Endothelial cell of umbilical vein (primary cell): Measurements from ENCODE around the gene EDN2.

Source experiments
- EZH2 ChIP-seq: IDR thresholded peaks from 2 replicates; pipeline ENCODE4 v1.6.1; 2012; ENCODE audit warnings: borderline replicate concordance, low read depth, mild to moderate bottlenecking, moderate library complexity, low read length, inconsistent platforms; ENCODE audit not compliant: severe bottlenecking
- FOS ChIP-seq: IDR thresholded peaks from 2 replicates; pipeline ENCODE4 v1.6.1; 2011; ENCODE audit warnings: mild to moderate bottlenecking, low read length, moderate library complexity, borderline replicate concordance; ENCODE audit not compliant: insufficient read depth
- GATA2 ChIP-seq: IDR thresholded peaks from 2 replicates; pipeline ENCODE4 v1.7.0; 2011; ENCODE audit warnings: low read depth, mild to moderate bottlenecking, moderate library complexity, mixed read lengths, low read length; ENCODE audit not compliant: insufficient read length, insufficient read depth
- JUN ChIP-seq: IDR thresholded peaks from 2 replicates; pipeline ENCODE4 v1.6.1; 2011; ENCODE audit warnings: borderline replicate concordance, low read depth; ENCODE audit not compliant: insufficient read length, insufficient read depth
- MYC ChIP-seq: IDR thresholded peaks from one replicate; pipeline ENCODE4 v1.6.1; 2011; ENCODE audit warnings: mild to moderate bottlenecking, low read depth, low read length
- POLR2A ChIP-seq: IDR thresholded peaks from 2 replicates; pipeline ENCODE4 v1.6.1; 2012; ENCODE audit warnings: low read depth, mild to moderate bottlenecking, control low read depth, low read length
- POLR2AphosphoS5 ChIP-seq: IDR thresholded peaks from 2 replicates; pipeline ENCODE4 v1.6.1; 2012; ENCODE audit warnings: low read depth, mild to moderate bottlenecking, control low read depth, low read length, moderate library complexity; ENCODE audit not compliant: insufficient read depth
- TF ChIP-seq, protein P1 (sequence below), 2 donors: IDR thresholded peaks; 1 replicate in 1 of 2; 2 replicates in 1 of 2; pipeline ENCODE4 v1.5.1; 2011; ENCODE audit warnings: low read length in 2 of 2, mild to moderate bottlenecking in 2 of 2, moderate library complexity in 2 of 2, control low read depth in 1 of 2, inconsistent platforms in 1 of 2, low read depth in 1 of 2; ENCODE audit not compliant: insufficient read depth in 1 of 2; ENCODE audit errors: extremely low read depth in 1 of 2
- TF ChIP-seq, protein P2 (sequence below): IDR thresholded peaks from 2 replicates; pipeline ENCODE4 v1.6.1; 2011; ENCODE audit not compliant: insufficient read depth, insufficient read length

GRCh38 chr1:41449326-41449921 is 35.1 kb downstream of the EDN2 start:
- TF ChIP-seq, protein P1, sequence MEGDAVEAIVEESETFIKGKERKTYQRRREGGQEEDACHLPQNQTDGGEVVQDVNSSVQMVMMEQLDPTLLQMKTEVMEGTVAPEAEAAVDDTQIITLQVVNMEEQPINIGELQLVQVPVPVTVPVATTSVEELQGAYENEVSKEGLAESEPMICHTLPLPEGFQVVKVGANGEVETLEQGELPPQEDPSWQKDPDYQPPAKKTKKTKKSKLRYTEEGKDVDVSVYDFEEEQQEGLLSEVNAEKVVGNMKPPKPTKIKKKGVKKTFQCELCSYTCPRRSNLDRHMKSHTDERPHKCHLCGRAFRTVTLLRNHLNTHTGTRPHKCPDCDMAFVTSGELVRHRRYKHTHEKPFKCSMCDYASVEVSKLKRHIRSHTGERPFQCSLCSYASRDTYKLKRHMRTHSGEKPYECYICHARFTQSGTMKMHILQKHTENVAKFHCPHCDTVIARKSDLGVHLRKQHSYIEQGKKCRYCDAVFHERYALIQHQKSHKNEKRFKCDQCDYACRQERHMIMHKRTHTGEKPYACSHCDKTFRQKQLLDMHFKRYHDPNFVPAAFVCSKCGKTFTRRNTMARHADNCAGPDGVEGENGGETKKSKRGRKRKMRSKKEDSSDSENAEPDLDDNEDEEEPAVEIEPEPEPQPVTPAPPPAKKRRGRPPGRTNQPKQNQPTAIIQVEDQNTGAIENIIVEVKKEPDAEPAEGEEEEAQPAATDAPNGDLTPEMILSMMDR (IDR thresholded peaks at IDR 0.05; ENCODE audit: extremely low read depth in 1 of 2, insufficient read depth in 1 of 2, low read depth in 1 of 2, low read length in 2 of 2) = no peak
- TF ChIP-seq POLR2A = no peak
- no peak for TF ChIP-seq FOS
- TF ChIP-seq, protein P2, sequence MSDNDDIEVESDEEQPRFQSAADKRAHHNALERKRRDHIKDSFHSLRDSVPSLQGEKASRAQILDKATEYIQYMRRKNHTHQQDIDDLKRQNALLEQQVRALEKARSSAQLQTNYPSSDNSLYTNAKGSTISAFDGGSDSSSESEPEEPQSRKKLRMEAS = no peak
- no peak for TF ChIP-seq POLR2AphosphoS5
- TF ChIP-seq GATA2 = no peak
- TF ChIP-seq JUN = no peak
- TF ChIP-seq EZH2 = no peak
- TF ChIP-seq MYC = no peak
